ENCODE results near the gene KCNMA1. TPM values are rescaled to one million over a fixed set of nuclear protein-coding genes. Genes with fewer than 3 reads are reported as not detected.

The KCNMA1 gene
- total RNA-seq, 1 experiment from 2014 or later: 20.7 TPM

GRCh38 chr10:77212632-77213031, 425.0 kb downstream of the KCNMA1 start:
- Histone ChIP-seq H3K9me3 (peaks cover 9% of the 10 kb centered on the region; the same call in 1 of the 2 replicates), H3K4me3 (ENCODE audit: low read depth, low read length) (no peak overlapping the region), H3K27me3 (replicated peaks; ENCODE audit: control insufficient read depth, insufficient read depth, low read length) (no peaks in the 10 kb centered on the region), H3K4me1 (peaks cover 11% of the 10 kb centered on the region), H3K36me3 (ENCODE audit: control insufficient read depth, insufficient read depth, low read length) (no peaks in the 10 kb centered on the region)
- DNase-seq: no peak
- Mint-ChIP-seq H3K27me3 (ENCODE audit: insufficient read depth, unreplicated experiment) (no peaks in the 10 kb centered on the region), H3K4me3 (ENCODE audit: unreplicated experiment) (no peak overlapping the region), H3K27ac (ENCODE audit: unreplicated experiment) (no peak overlapping the region), H3K9me3 (ENCODE audit: unreplicated experiment) (peaks cover 8% of the 10 kb centered on the region), H3K4me1 (ENCODE audit: low read depth, unreplicated experiment) (peaks cover 5% of the 10 kb centered on the region), H3K36me3 (ENCODE audit: insufficient read depth, unreplicated experiment) (no peaks in the 10 kb centered on the region)
- intact Hi-C loops (cut with micrococcal nuclease; ENCODE audit: unreplicated experiment): no loop called here
- no peak for TF ChIP-seq CTCF (IDR thresholded peaks at IDR 0.05; ENCODE audit: insufficient read depth in 1 of 2, low read depth in 1 of 2, low read length in 1 of 2, severe bottlenecking in 1 of 2, unreplicated experiment in 1 of 2)
- ChIA-PET CTCF (no interaction called here), POLR2A (no interaction called here)
- no TSS peak for BruUV-seq (replicated peaks)

- Mint-ChIP-seq H3K27ac (ENCODE audit: unreplicated experiment) (no peak overlapping the region), H3K27me3 (ENCODE audit: insufficient read depth, unreplicated experiment) (no peaks in the 10 kb centered on the region), H3K4me1 (ENCODE audit: low read depth, unreplicated experiment) (peaks cover 16% of the 10 kb centered on the region), H3K9me3 (ENCODE audit: unreplicated experiment) (peaks cover 20% of the 10 kb centered on the region), H3K4me3 (ENCODE audit: unreplicated experiment) (no peak overlapping the region), H3K36me3 (ENCODE audit: insufficient read depth, unreplicated experiment) (no peaks in the 10 kb centered on the region)
- ChIA-PET POLR2A (no interaction called here), CTCF (no interaction called here)
- H3K36me3 ChIP-seq (ENCODE audit: control insufficient read depth, insufficient read depth, low read length): no peaks in the 10 kb centered on the region
- no peak overlapping the region for H3K4me3 ChIP-seq (ENCODE audit: low read depth, low read length)
- H3K9me3 ChIP-seq: peaks cover 13% of the 10 kb centered on the region; the same call in 1 of the 2 replicates
- H3K27me3 ChIP-seq (replicated peaks; ENCODE audit: control insufficient read depth, insufficient read depth, low read length): no peaks in the 10 kb centered on the region
- BruUV-seq (replicated peaks): no TSS peak
- no peak for TF ChIP-seq CTCF (IDR thresholded peaks at IDR 0.05; ENCODE audit: insufficient read depth in 1 of 2, low read depth in 1 of 2, low read length in 1 of 2, severe bottlenecking in 1 of 2, unreplicated experiment in 1 of 2)
- H3K4me1 ChIP-seq: peaks cover 19% of the 10 kb centered on the region
- intact Hi-C loops (cut with micrococcal nuclease; ENCODE audit: unreplicated experiment): no loop called here
- DNase-seq: no peak
These were observed 427.0 kb downstream of the KCNMA1 start for GRCh38 chr10:77210645-77211044.

- Histone ChIP-seq H3K9me3 (peaks cover 21% of the 10 kb centered on the region), H3K4me3 (ENCODE audit: low read depth, low read length) (no peak overlapping the region), H3K27me3 (replicated peaks; ENCODE audit: control insufficient read depth, insufficient read depth, low read length) (no peaks in the 10 kb centered on the region), H3K4me1 (peaks cover 19% of the 10 kb centered on the region), H3K36me3 (ENCODE audit: control insufficient read depth, insufficient read depth, low read length) (no peaks in the 10 kb centered on the region)
- DNase-seq: no peak
- no TSS peak for BruUV-seq (replicated peaks)
- Mint-ChIP-seq H3K9me3 (ENCODE audit: unreplicated experiment) (peaks cover 33% of the 10 kb centered on the region), H3K4me1 (ENCODE audit: low read depth, unreplicated experiment) (peaks cover 16% of the 10 kb centered on the region), H3K27me3 (ENCODE audit: insufficient read depth, unreplicated experiment) (no peaks in the 10 kb centered on the region), H3K36me3 (ENCODE audit: insufficient read depth, unreplicated experiment) (no peaks in the 10 kb centered on the region), H3K4me3 (ENCODE audit: unreplicated experiment) (no peak overlapping the region), H3K27ac (ENCODE audit: unreplicated experiment) (no peak overlapping the region)
- POLR2A ChIA-PET: no interaction called here
- intact Hi-C loops (cut with micrococcal nuclease; ENCODE audit: unreplicated experiment): no loop called here
- no peak for TF ChIP-seq CTCF (IDR thresholded peaks at IDR 0.05; ENCODE audit: insufficient read depth in 1 of 2, low read depth in 1 of 2, low read length in 1 of 2, severe bottlenecking in 1 of 2, unreplicated experiment in 1 of 2)
- CTCF ChIA-PET: no interaction called here
These were observed 428.8 kb downstream of the KCNMA1 start for GRCh38 chr10:77208684-77209256.
